Trophoblast cell (in vitro differentiated cells and primary cell): Measurements from ENCODE around the gene PIWIL4. TPM values are rescaled to one million over a fixed set of nuclear protein-coding genes. Genes with fewer than 3 reads are reported as not detected.

ENCODE experiments used
- DNase-seq, 2 donors: peaks; one replicate each; pipeline ENCODE4 v3.0.0-alpha.2; 2016
- H2AFZ ChIP-seq: 2 replicates; pipeline ENCODE4 v1.6.1; 2013; ENCODE audit warnings: low read length, moderate library complexity, mild to moderate bottlenecking; ENCODE audit not compliant: insufficient read depth, poor library complexity
- H2AK5ac ChIP-seq: 2 replicates; pipeline ENCODE4 v1.6.1; 2013; ENCODE audit warnings: mild to moderate bottlenecking, low read length
- H2BK120ac ChIP-seq: 2 replicates; pipeline ENCODE4 v1.6.1; 2013; ENCODE audit warnings: low read length, mild to moderate bottlenecking, moderate library complexity; ENCODE audit not compliant: insufficient read depth, poor library complexity
- H2BK12ac ChIP-seq: 2 replicates; pipeline ENCODE4 v1.6.1; 2013; ENCODE audit warnings: mild to moderate bottlenecking, low read length, moderate library complexity
- H2BK5ac ChIP-seq: 2 replicates; pipeline ENCODE4 v1.6.1; 2013; ENCODE audit warnings: low read length, low read depth, moderate library complexity, mild to moderate bottlenecking; ENCODE audit not compliant: poor library complexity
- H3K14ac ChIP-seq: 2 replicates; pipeline ENCODE4 v1.6.1; 2013; ENCODE audit warnings: mild to moderate bottlenecking, low read length
- H3K18ac ChIP-seq: 2 replicates; pipeline ENCODE4 v1.6.1; 2013; ENCODE audit warnings: mild to moderate bottlenecking, low read length
- H3K23ac ChIP-seq: 2 replicates; pipeline ENCODE4 v1.6.1; 2013; ENCODE audit warnings: low read length
- H3K27ac ChIP-seq: 2 replicates; pipeline ENCODE4 v1.5.1; 2013; ENCODE audit warnings: low read depth, mild to moderate bottlenecking, inconsistent platforms, low read length, moderate library complexity
- H3K27me3 ChIP-seq: 2 replicates; pipeline ENCODE4 v1.6.1; 2013; ENCODE audit warnings: inconsistent platforms, mild to moderate bottlenecking, low read length, moderate library complexity; ENCODE audit not compliant: insufficient read depth
- H3K36me3 ChIP-seq, 2 experiments: 1 replicate in 1 of 2; 2 replicates in 1 of 2; pipeline ENCODE4 v1.6.1; 2013; ENCODE audit warnings: low read length in 2 of 2, mild to moderate bottlenecking in 2 of 2, moderate library complexity in 1 of 2; ENCODE audit not compliant: insufficient read depth in 2 of 2, control insufficient read depth in 1 of 2
- H3K4ac ChIP-seq: 2 replicates; pipeline ENCODE4 v1.6.1; 2013; ENCODE audit warnings: low read depth, mild to moderate bottlenecking, low read length, moderate library complexity
- H3K4me1 ChIP-seq, 2 experiments: 1 replicate in 1 of 2; 2 replicates in 1 of 2; pipeline ENCODE4 v1.6.1; 2013; ENCODE audit warnings: low read length in 2 of 2, mild to moderate bottlenecking in 2 of 2, moderate library complexity in 1 of 2; ENCODE audit not compliant: insufficient read depth in 2 of 2, control insufficient read depth in 1 of 2
- H3K4me2 ChIP-seq: 2 replicates; pipeline ENCODE4 v1.6.1; 2013; ENCODE audit warnings: inconsistent platforms, mild to moderate bottlenecking, low read length, moderate library complexity
- H3K4me3 ChIP-seq: 2 replicates; pipeline ENCODE4 v1.5.1; 2013; ENCODE audit warnings: mild to moderate bottlenecking, low read depth, low read length, inconsistent platforms
- H3K79me1 ChIP-seq: one replicate; pipeline ENCODE4 v1.6.1; 2013; ENCODE audit warnings: low read length
- H3K79me2 ChIP-seq: 2 replicates; pipeline ENCODE4 v1.6.1; 2013; ENCODE audit warnings: low read length, mild to moderate bottlenecking; ENCODE audit not compliant: control insufficient read depth, insufficient read depth, poor library complexity
- H3K9ac ChIP-seq: 2 replicates; pipeline ENCODE4 v1.6.1; 2013; ENCODE audit warnings: mild to moderate bottlenecking, low read length
- H3K9me3 ChIP-seq: 2 replicates; pipeline ENCODE4 v1.6.1; 2013; ENCODE audit warnings: low read depth, mild to moderate bottlenecking, control low read depth, inconsistent platforms, low read length; ENCODE audit not compliant: insufficient read depth
- H4K12ac ChIP-seq: 2 replicates; pipeline ENCODE4 v1.6.1; 2013; ENCODE audit warnings: low read depth, mild to moderate bottlenecking, low read length, moderate library complexity
- H4K8ac ChIP-seq: 2 replicates; pipeline ENCODE4 v1.6.1; 2013; ENCODE audit warnings: low read depth, mild to moderate bottlenecking, low read length, moderate library complexity
- H4K91ac ChIP-seq: one replicate; pipeline ENCODE4 v1.6.1; 2013; ENCODE audit warnings: low read depth, mild to moderate bottlenecking, low read length, moderate library complexity
- WGBS: extraction: QIAGEN DNeasy Blood & Tissue Kit; methylation state at CpG from one replicate; pipeline ENCODE4 v1.1.7; 2013; ENCODE audit warnings: missing lambda C conversion rate; ENCODE audit not compliant: insufficient read length, insufficient coverage; ENCODE audit errors: extremely low coverage; 5-methylcytosine and 5-hydroxymethylcytosine counted together
- polyA plus RNA-seq: library from polyadenylated mRNA; stranded (reverse); fragments of 200-250 nt; gene quantifications from 2 replicates; pipeline ENCODE4 v1.2.3, GENCODE V29; 2013

Gene PIWIL4
- 0.85 and 1.1 TPM in 2 replicates for polyA plus RNA-seq

DNA sequence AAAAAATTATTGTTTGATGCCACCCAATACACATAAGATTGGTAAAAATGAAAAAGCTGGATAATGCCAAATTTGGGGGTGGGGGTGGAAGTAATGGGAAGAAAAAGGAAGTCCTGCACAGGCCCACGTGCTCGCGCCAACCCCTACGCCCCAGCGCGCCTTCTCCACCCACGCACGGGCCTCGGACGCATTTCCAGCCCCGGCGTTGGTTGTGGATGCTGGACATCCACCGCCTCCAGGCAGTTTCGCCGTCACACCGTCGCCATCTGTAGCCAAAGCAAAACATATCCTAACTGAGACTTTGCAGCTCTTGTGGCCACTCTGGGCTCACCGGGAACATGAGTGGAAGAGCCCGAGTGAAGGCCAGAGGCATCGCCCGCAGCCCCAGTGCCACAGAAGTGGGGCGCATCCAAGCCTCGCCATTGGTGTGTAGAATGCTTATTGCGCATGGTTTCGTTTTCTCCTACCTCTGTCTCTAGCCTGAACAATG, at the start of gene PIWIL4:
TSS of gene PIWIL4 (plus strand) at position 188 of the 490 bp plus-strand sequence. CDS start at position 339, 151 bp downstream.
- H3K79me2 ChIP-seq, result no peaks in the 10 kb centered on the region
- H2AFZ ChIP-seq, result no peak within 1 kb of the TSS
- H3K4ac ChIP-seq, result no peak within 1 kb of the TSS
- no peak within 1 kb of the TSS for H3K27ac ChIP-seq
- no peaks in the 10 kb centered on the region for H3K27me3 ChIP-seq
- no peak within 1 kb of the TSS for H4K12ac ChIP-seq
- no peak within 1 kb of the TSS for H3K18ac ChIP-seq
- no peak within 1 kb of the TSS for H3K4me2 ChIP-seq
- no peak within 1 kb of the TSS for H4K8ac ChIP-seq
- H2BK12ac ChIP-seq, result no peak within 1 kb of the TSS
- no peak within 1 kb of the TSS for H3K4me3 ChIP-seq
- no peaks in the 10 kb centered on the region for H3K9me3 ChIP-seq
- DNase-seq, result no peak
- H3K36me3 ChIP-seq, result no peaks in the 10 kb centered on the region
- H3K9ac ChIP-seq, result no peak within 1 kb of the TSS
- WGBS, result no CpG with 5 or more reads among the region's 25 CpGs
- peaks cover 3% of the 10 kb centered on the region for H3K79me1 ChIP-seq
- H2BK120ac ChIP-seq, result no peak within 1 kb of the TSS
- no peak within 1 kb of the TSS for H2AK5ac ChIP-seq
- H4K91ac ChIP-seq, result no peak within 1 kb of the TSS
- no peak within 1 kb of the TSS for H2BK5ac ChIP-seq
- H3K14ac ChIP-seq, result no peak within 1 kb of the TSS
- peaks cover 9 to 10% of the 10 kb centered on the region in 2 experiments for H3K4me1 ChIP-seq
- H3K23ac ChIP-seq, result no peak within 1 kb of the TSS

DNA sequence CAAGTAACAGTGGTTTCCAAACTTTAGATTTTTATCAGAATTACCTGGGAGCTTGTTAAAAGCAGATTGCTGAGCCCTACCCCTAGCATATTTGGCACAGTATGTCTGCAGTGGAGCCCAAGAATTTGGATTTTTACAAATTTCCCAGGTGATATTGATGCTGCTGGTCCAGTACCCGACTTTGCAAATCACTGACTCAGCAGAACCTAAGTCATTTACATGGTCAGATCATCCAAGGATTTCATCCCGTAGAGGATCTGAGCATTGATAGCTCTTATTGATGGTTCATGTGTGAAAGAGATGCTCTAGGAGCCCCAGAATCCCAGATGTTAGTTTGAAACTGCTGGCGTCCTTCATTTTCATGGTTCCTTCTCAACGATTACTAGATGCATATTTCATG, 48.9 kb upstream of the PIWIL4 start:
- Histone ChIP-seq H2BK120ac (no peak overlapping the region), H4K8ac (no peak overlapping the region), H3K79me2 (no peaks in the 10 kb centered on the region), H3K23ac (no peak overlapping the region), H3K36me3 (no peaks in the 10 kb centered on the region), H2AK5ac (no peak overlapping the region), H3K9ac (no peak overlapping the region), H3K27ac (no peak overlapping the region), H4K12ac (no peak overlapping the region), H3K27me3 (no peaks in the 10 kb centered on the region), H3K79me1 (no peaks in the 10 kb centered on the region), H3K4me3 (no peak overlapping the region), H2AFZ (no peak overlapping the region), H3K4ac (no peak overlapping the region), H3K4me1 (peaks cover 0 to 2% of the 10 kb centered on the region in 2 experiments), H3K14ac (no peak overlapping the region), H3K9me3 (no peaks in the 10 kb centered on the region), H2BK12ac (no peak overlapping the region), H3K18ac (no peak overlapping the region), H2BK5ac (no peak overlapping the region), H3K4me2 (no peak overlapping the region), H4K91ac (no peak overlapping the region)
- WGBS, result no CpG with 5 or more reads among the region's 4 CpGs
- no peak for DNase-seq

DNA sequence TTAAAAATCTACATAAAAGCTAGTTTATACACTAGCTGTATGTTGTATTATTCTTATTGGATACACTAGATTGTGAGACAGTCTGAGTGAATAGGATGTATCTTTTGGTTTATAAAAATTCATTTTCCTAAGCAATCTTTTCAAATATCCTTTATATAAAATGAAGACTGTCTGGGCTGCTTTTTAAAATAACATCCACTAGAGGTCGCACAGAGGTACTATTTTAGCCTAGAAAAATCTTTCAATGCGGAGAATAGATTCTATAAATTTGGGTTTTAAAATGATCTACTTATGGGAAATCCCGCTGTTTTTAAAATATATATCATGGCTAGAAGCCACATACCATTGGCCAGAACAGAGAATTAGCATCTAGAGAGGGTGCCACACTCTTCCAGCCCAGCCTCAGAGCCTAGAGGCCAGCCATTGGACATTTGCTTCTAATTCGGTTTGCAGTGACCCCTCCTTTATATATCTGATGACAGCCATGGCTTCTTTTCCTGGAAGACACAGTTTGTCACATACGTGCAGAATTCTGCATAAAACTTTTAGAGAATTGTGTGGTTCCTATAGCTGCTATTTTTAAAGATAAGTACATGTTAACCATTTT, 47.6 kb upstream of the PIWIL4 start:
- no peak overlapping the region for H2BK5ac ChIP-seq
- no peak overlapping the region for H2BK120ac ChIP-seq
- no peaks in the 10 kb centered on the region for H3K9me3 ChIP-seq
- no peaks in the 10 kb centered on the region for H3K27me3 ChIP-seq
- no peaks in the 10 kb centered on the region for H3K79me2 ChIP-seq
- DNase-seq, result peak in 1 of 2 donors; percentile 73
- H3K4me2 ChIP-seq, result no peak overlapping the region
- no peak overlapping the region for H3K4me3 ChIP-seq
- no peaks in the 10 kb centered on the region for H3K36me3 ChIP-seq
- no peak overlapping the region for H3K14ac ChIP-seq
- no peak overlapping the region for H2AK5ac ChIP-seq
- no peak overlapping the region for H3K4ac ChIP-seq
- H3K9ac ChIP-seq, result no peak overlapping the region
- peaks cover 0 to 4% of the 10 kb centered on the region in 2 experiments for H3K4me1 ChIP-seq
- no CpG with 5 or more reads among the region's 5 CpGs for WGBS
- H3K18ac ChIP-seq, result no peak overlapping the region
- H4K12ac ChIP-seq, result no peak overlapping the region
- no peaks in the 10 kb centered on the region for H3K79me1 ChIP-seq
- no peak overlapping the region for H4K8ac ChIP-seq
- H2BK12ac ChIP-seq, result peak overlapping the region; percentile 76
- H4K91ac ChIP-seq, result no peak overlapping the region
- no peak overlapping the region for H3K23ac ChIP-seq
- H3K27ac ChIP-seq, result no peak overlapping the region
- H2AFZ ChIP-seq, result no peak overlapping the region

DNA sequence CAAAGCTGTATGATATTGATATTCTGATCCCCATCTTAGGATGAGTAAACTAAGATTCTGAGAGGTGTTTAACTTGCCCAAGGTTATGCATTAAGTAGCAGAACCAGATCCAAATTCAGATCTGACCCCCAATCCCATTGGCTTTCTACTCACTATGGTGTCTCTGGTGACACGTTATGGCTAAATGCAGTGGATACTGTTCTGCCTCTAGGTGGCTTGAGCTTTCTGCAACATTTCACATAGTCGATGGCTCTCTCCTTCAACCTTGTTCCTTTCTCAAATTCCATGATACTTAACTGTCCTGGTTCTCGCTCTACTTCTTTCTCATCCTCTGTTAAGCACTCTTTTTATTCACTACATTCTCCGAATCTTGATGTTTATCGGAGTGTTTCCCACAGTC, 45.5 kb upstream of the PIWIL4 start:
- no CpG with 5 or more reads among the region's 5 CpGs for WGBS
- Histone ChIP-seq H3K9me3 (no peaks in the 10 kb centered on the region), H3K4me2 (no peak overlapping the region), H3K36me3 (no peaks in the 10 kb centered on the region), H4K12ac (no peak overlapping the region), H3K14ac (no peak overlapping the region), H3K79me2 (no peaks in the 10 kb centered on the region), H2BK12ac (no peak overlapping the region), H3K27me3 (no peaks in the 10 kb centered on the region), H2AFZ (no peak overlapping the region), H3K18ac (no peak overlapping the region), H4K8ac (no peak overlapping the region), H2BK120ac (no peak overlapping the region), H3K4me1 (peaks cover 0 to 4% of the 10 kb centered on the region in 2 experiments), H3K9ac (no peak overlapping the region), H2BK5ac (no peak overlapping the region), H3K4me3 (no peak overlapping the region), H3K27ac (no peak overlapping the region), H4K91ac (no peak overlapping the region), H3K79me1 (no peaks in the 10 kb centered on the region), H3K4ac (no peak overlapping the region), H2AK5ac (no peak overlapping the region), H3K23ac (no peak overlapping the region)
- peak in 1 of 2 donors; percentile 55 for DNase-seq
